Left ventricle myocardium inferior (tissue), 1 donor: ENCODE data around the gene CDC14B. TPM values are rescaled to one million over a fixed set of nuclear protein-coding genes. Genes with fewer than 3 reads are reported as not detected.

Source experiments
- DNase-seq: peaks from one replicate; pipeline ENCODE4 v3.0.0-alpha.2; 2020
- H3K27ac ChIP-seq: fragments of 200-600 bp; replicated peaks from 2 replicates; pipeline ENCODE4 v1.8.0; 2021
- H3K27me3 ChIP-seq: fragments of 200-600 bp; 2 replicates; pipeline ENCODE4 v1.8.0; 2021; ENCODE audit warnings: low read depth
- H3K36me3 ChIP-seq: fragments of 200-600 bp; 2 replicates; pipeline ENCODE4 v1.8.0; 2021
- H3K4me1 ChIP-seq: fragments of 200-600 bp; 2 replicates; pipeline ENCODE4 v1.8.0; 2021
- H3K4me3 ChIP-seq: fragments of 200-600 bp; 2 replicates; pipeline ENCODE4 v1.8.0; 2021; ENCODE audit warnings: mild to moderate bottlenecking, moderate library complexity
- H3K9me3 ChIP-seq: fragments of 200-600 bp; replicated peaks from 2 replicates; pipeline ENCODE4 v1.8.0; 2021
- CTCF ChIP-seq: fragments of 200-600 bp; IDR thresholded peaks from 2 replicates; pipeline ENCODE4 v1.8.0; 2021; ENCODE audit warnings: antibody characterized with exemption, mild to moderate bottlenecking, borderline replicate concordance
- intact Hi-C: fragments of 100-400 bp; cut with micrococcal nuclease; formaldehyde crosslinking; loops from one replicate; pipeline ENCODE4 v1.11.0; 2022
- total RNA-seq: library from RNA; stranded (reverse); fragmentation: NEBNext Ultra II Directional; extraction: Animal tissue kit (Norgen Biotek cat#: 25700); gene quantifications from one replicate; pipeline ENCODE4 v1.2.1, GENCODE V29; 2021
- donor health status: DM: no; HTN: yes; CAD: no; lungs with severe emphysema.

CDC14B gene
- total RNA-seq, 1 donor from 2014 or later = 26.4 TPM

- Histone ChIP-seq H3K36me3 (peaks cover 20% of the 10 kb centered on the region), H3K9me3 (no peaks in the 10 kb centered on the region), H3K4me3 (no peak overlapping the region), H3K4me1 (peaks cover 52% of the 10 kb centered on the region), H3K27me3 (no peaks in the 10 kb centered on the region), H3K27ac (peak overlapping the region; percentile 93)
- no peak for DNase-seq
- intact Hi-C loops = loop anchor here (10.0 kb wide), 1 partner anchor 109 kb away; the partner anchor contains the start of gene HABP4
- no peak for TF ChIP-seq CTCF
These were observed 55.4 kb downstream of the CDC14B start for GRCh38 chr9:96564217-96564616.

- Histone ChIP-seq H3K36me3 (peaks cover 20% of the 10 kb centered on the region), H3K9me3 (no peaks in the 10 kb centered on the region), H3K27me3 (no peaks in the 10 kb centered on the region), H3K4me3 (no peak overlapping the region), H3K27ac (peak overlapping the region; percentile 2), H3K4me1 (peaks cover 54% of the 10 kb centered on the region)
- no peak for TF ChIP-seq CTCF
- DNase-seq = no peak
- intact Hi-C loops = no loop called here
These were observed 60.2 kb downstream of the CDC14B start for GRCh38 chr9:96559339-96559943.

GRCh38 chr9:96557921-96558320 lies 61.7 kb downstream of the CDC14B start:
- intact Hi-C loops = no loop called here
- Histone ChIP-seq H3K27ac (peak overlapping the region; percentile 76), H3K4me3 (no peak overlapping the region), H3K4me1 (peaks cover 47% of the 10 kb centered on the region), H3K27me3 (no peaks in the 10 kb centered on the region), H3K36me3 (peaks cover 20% of the 10 kb centered on the region), H3K9me3 (no peaks in the 10 kb centered on the region)
- TF ChIP-seq CTCF = no peak
- DNase-seq = no peak

- DNase-seq = peak; percentile 19
- peaks cover 47% of the 10 kb centered on the region for H3K4me1 ChIP-seq
- H3K27me3 ChIP-seq = no peaks in the 10 kb centered on the region
- peak overlapping the region; percentile 76 for H3K27ac ChIP-seq
- peaks cover 14% of the 10 kb centered on the region for H3K36me3 ChIP-seq
- intact Hi-C loops = no loop called here
- TF ChIP-seq CTCF = no peak
- H3K9me3 ChIP-seq = no peaks in the 10 kb centered on the region
- H3K4me3 ChIP-seq = no peak overlapping the region
These were observed 62.8 kb downstream of the CDC14B start for GRCh38 chr9:96556701-96557461.

GRCh38 chr9:96555567-96556386 lies 63.9 kb downstream of the CDC14B start:
- H3K27me3 ChIP-seq = no peaks in the 10 kb centered on the region
- H3K9me3 ChIP-seq = no peaks in the 10 kb centered on the region
- intact Hi-C loops = no loop called here
- no peak for TF ChIP-seq CTCF
- H3K36me3 ChIP-seq = peaks cover 3% of the 10 kb centered on the region
- H3K27ac ChIP-seq = peak overlapping the region; percentile 76
- H3K4me3 ChIP-seq = no peak overlapping the region
- DNase-seq = no peak
- peaks cover 47% of the 10 kb centered on the region for H3K4me1 ChIP-seq
